A549 (cell line): ENCODE data around the gene SH2D2A. TPM values are rescaled to one million over a fixed set of nuclear protein-coding genes. Genes with fewer than 3 reads are reported as not detected.
A peak's percentile ranks its signal among the peaks of the same experiment; 100 is the strongest.

Experiments
- ATAC-seq, 2 experiments: fragments of 200-7000 bp in 1 of 2; fragments of >200 bp in 1 of 2; cut with Nextera tagmentation in 1 of 2; cut with Tn5 transposase in 1 of 2; 3 replicates each; pipeline versions ENCODE4 v1.8.0 to v1.9.1; 2018 to 2020; ENCODE audit warnings: mild to moderate bottlenecking in 1 of 2, moderate library complexity in 1 of 2
- CTCF ChIA-PET: fragments of 300-600 bp; sonication (Branson Sonifier 250); formaldehyde crosslinking; extraction: SDS; loops from one replicate; lab custom pipeline; 2021; ENCODE audit warnings: antibody characterized with exemption, inconsistent platforms; lab: Yijun Ruan, JAX
- POLR2A ChIA-PET: fragments of 350-600 bp; formaldehyde crosslinking; extraction: SDS; loops from one replicate; lab custom pipeline; 2021; ENCODE audit warnings: antibody characterized with exemption, inconsistent platforms; lab: Yijun Ruan, JAX
- DNase-seq, 2 experiments: peaks; one replicate each; pipeline versions ENCODE4 v3.0.0 to v3.0.0-alpha.2; 2011 to 2016; ENCODE audit warnings: low read depth in 1 of 2, low spot score in 1 of 2
- FAIRE-seq: peaks from 2 replicates; lab custom pipeline; 2011; peaks lifted over from hg19 to GRCh38; lab: Jason Lieb, UNC
- H3K27ac ChIP-seq, 2 experiments: fragments of >200 bp; sonication (Bioruptor Twin); formaldehyde crosslinking; 3 replicates each; pipeline ENCODE4 v1.5.1; 2016 to 2017
- H3K4me1 ChIP-seq: fragments of >200 bp; sonication (Bioruptor Twin); formaldehyde crosslinking; 3 replicates; pipeline ENCODE4 v1.6.1; 2016
- H3K4me2 ChIP-seq: fragments of >200 bp; sonication (Bioruptor Twin); formaldehyde crosslinking; 3 replicates; pipeline ENCODE4 v1.6.1; 2016
- H3K4me3 ChIP-seq: fragments of >200 bp; sonication (Bioruptor Twin); formaldehyde crosslinking; 3 replicates; pipeline ENCODE4 v1.5.1; 2016
- H3K9me3 ChIP-seq: fragments of >200 bp; sonication (Bioruptor Twin); formaldehyde crosslinking; 3 replicates; pipeline ENCODE4 v1.6.1; 2016
- BHLHE40 ChIP-seq: IDR thresholded peaks from 2 replicates; pipeline ENCODE4 v1.6.1; 2012; ENCODE audit warnings: low read depth, low read length, inconsistent platforms
- EHF ChIP-seq: fragments of 250-450 bp; sonication (Bioruptor Pico); IDR thresholded peaks from 2 replicates; pipeline ENCODE4 v1.5.0; 2020; ENCODE audit warnings: mild to moderate bottlenecking
- EHMT2 ChIP-seq: fragments of 200-600 bp; sonication (generic); IDR thresholded peaks from 2 replicates; pipeline ENCODE4 v1.6.1; 2016; ENCODE audit warnings: antibody characterized with exemption, low read depth, mild to moderate bottlenecking, moderate library complexity
- ELK1 ChIP-seq: fragments of 150-350 bp; IDR thresholded peaks from 2 replicates; pipeline ENCODE4 v1.6.1; 2014; ENCODE audit warnings: low read depth, mild to moderate bottlenecking, low read length
- ESRRA ChIP-seq: fragments of 150-350 bp; IDR thresholded peaks from 2 replicates; pipeline ENCODE4 v1.6.1; 2014; ENCODE audit warnings: mild to moderate bottlenecking, low read length, borderline replicate concordance
- FOSB ChIP-seq: fragments of 250-450 bp; sonication (Bioruptor Pico); IDR thresholded peaks from 2 replicates; pipeline ENCODE4 v1.5.0; 2020; ENCODE audit warnings: mild to moderate bottlenecking, moderate library complexity
- FOSL2 ChIP-seq, 2 experiments: fragments of 450-650 bp in 1 of 2; fragments of >200 bp in 1 of 2; sonication (Bioruptor Twin) in 1 of 2; formaldehyde crosslinking; IDR thresholded peaks; 2 replicates each; pipeline versions ENCODE4 v1.5.0 to v1.6.1; 2016 to 2020; ENCODE audit warnings: mild to moderate bottlenecking in 1 of 2, moderate library complexity in 1 of 2
- FOXS1 ChIP-seq: fragments of 250-450 bp; sonication (Bioruptor Pico); IDR thresholded peaks from 2 replicates; pipeline ENCODE4 v1.5.0; 2020; ENCODE audit warnings: mild to moderate bottlenecking, moderate library complexity
- GATA3 ChIP-seq: IDR thresholded peaks from 2 replicates; pipeline ENCODE4 v1.6.1; 2012; ENCODE audit warnings: borderline replicate concordance
- HES2 ChIP-seq: fragments of >200 bp; sonication (Bioruptor Twin); formaldehyde crosslinking; IDR thresholded peaks from 2 replicates; pipeline ENCODE4 v1.6.1; 2016
- HOXB13 ChIP-seq: fragments of 250-450 bp; sonication (Bioruptor Pico); IDR thresholded peaks from 2 replicates; pipeline ENCODE4 v1.5.0; 2020; ENCODE audit warnings: low read depth, mild to moderate bottlenecking, moderate library complexity
- HOXB5 ChIP-seq: fragments of 250-450 bp; sonication (Bioruptor Pico); IDR thresholded peaks from 2 replicates; pipeline ENCODE4 v1.5.0; 2020; ENCODE audit warnings: mild to moderate bottlenecking, moderate library complexity
- MYC ChIP-seq: IDR thresholded peaks from 2 replicates; pipeline ENCODE4 v1.6.1; 2012; ENCODE audit warnings: mild to moderate bottlenecking, inconsistent platforms, low read length, improper control_type of control experiment, borderline replicate concordance
- NFE2L2 ChIP-seq: fragments of 150-350 bp; conservative IDR thresholded peaks from 2 replicates; pipeline ENCODE4 v1.6.1; 2014; ENCODE audit warnings: low read length
- PBX3 ChIP-seq: IDR thresholded peaks from 2 replicates; pipeline ENCODE4 v1.6.1; 2012
- POLR2AphosphoS2 ChIP-seq: conservative IDR thresholded peaks from 2 replicates; pipeline ENCODE4 v1.6.1; 2012; ENCODE audit warnings: low read length, improper control_type of control experiment, inconsistent platforms
- RAD21 ChIP-seq, 2 experiments: fragments of >200 bp in 1 of 2; sonication (Bioruptor Twin) in 1 of 2; formaldehyde crosslinking in 1 of 2; IDR thresholded peaks in 1 of 2; conservative IDR thresholded peaks in 1 of 2; 2 replicates in 1 of 2; 3 replicates in 1 of 2; pipeline ENCODE4 v1.6.1; 2012 to 2018; ENCODE audit warnings: inconsistent platforms in 1 of 2
- RARB ChIP-seq: fragments of 250-450 bp; sonication (Bioruptor Pico); IDR thresholded peaks from 2 replicates; pipeline ENCODE4 v1.8.0; 2021; ENCODE audit warnings: mild to moderate bottlenecking, moderate library complexity
- RCOR1 ChIP-seq: fragments of 150-350 bp; IDR thresholded peaks from 2 replicates; pipeline ENCODE4 v1.6.1; 2014; ENCODE audit warnings: antibody characterized with exemption, low read length, low read depth
- SREBF2 ChIP-seq: fragments of 450-650 bp; IDR thresholded peaks from 2 replicates; pipeline ENCODE4 v1.6.1; 2014; ENCODE audit warnings: mild to moderate bottlenecking, moderate library complexity
- ZFP36 ChIP-seq: fragments of 450-650 bp; IDR thresholded peaks from 2 replicates; pipeline ENCODE4 v1.6.1; 2014; ENCODE audit warnings: borderline replicate concordance; ENCODE audit not compliant: partially characterized antibody
- WGBS: methylation state at CpG from one replicate; pipeline ENCODE4 v1.1.6; 2017; ENCODE audit errors: missing lambda C conversion rate; 5-methylcytosine and 5-hydroxymethylcytosine counted together
- polyA plus RNA-seq, 4 experiments: library from polyadenylated mRNA; depleted of rRNA in 3 of 4; stranded (reverse); fragments of >200 nt; fragmentation: RNase III in 1 of 4; extraction: RNeasy Plus Mini Kit Qiagen cat#74134 plus additional on column Dnase treatment in 1 of 4; gene quantifications; 2 replicates in 3 of 4; 3 replicates in 1 of 4; pipeline ENCODE4 v1.2.3, GENCODE V29; 2011 to 2017
- TF ChIP-seq, protein P1 (sequence below): fragments of 450-650 bp; IDR thresholded peaks from 2 replicates; pipeline ENCODE4 v1.6.1; 2014; ENCODE audit warnings: antibody characterized with exemption
- TF ChIP-seq, protein P2 (sequence below): fragments of 250-450 bp; sonication (Bioruptor Pico); IDR thresholded peaks from 2 replicates; pipeline ENCODE4 v1.5.0; 2021; ENCODE audit warnings: mild to moderate bottlenecking, moderate library complexity, borderline replicate concordance

Gene SH2D2A
- polyA plus RNA-seq, 2 of the 4 experiments (the other 2 are of a cell fraction), result 1.6 to 1.8 TPM

DNA sequence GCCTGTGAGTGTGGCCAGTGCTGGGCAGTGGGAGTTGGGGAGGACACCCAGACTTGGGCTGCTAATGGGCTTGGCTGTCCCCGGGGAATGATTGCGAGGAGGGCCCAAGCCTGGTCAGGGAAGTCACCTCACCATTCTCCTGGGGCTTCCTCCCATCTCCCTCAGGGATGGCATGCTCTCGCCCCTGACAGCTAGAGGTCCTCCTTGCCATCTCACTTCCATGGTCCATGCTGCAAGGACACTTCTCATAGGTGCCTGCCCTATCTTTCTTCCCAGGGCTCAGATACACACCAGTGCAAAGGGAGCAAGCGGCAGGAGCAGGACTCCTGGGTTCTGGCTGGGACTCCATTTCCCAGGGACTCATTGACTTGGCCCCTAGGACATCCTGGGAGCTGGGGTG, 48.1 kb upstream of the SH2D2A start:
- Histone ChIP-seq H3K27ac (no peak overlapping the region), H3K4me1 (peaks cover 4% of the 10 kb centered on the region; the same call in 1 of the 3 replicates), H3K9me3 (no peaks in the 10 kb centered on the region), H3K4me3 (no peak overlapping the region), H3K4me2 (no peak overlapping the region)
- ATAC-seq (peak; percentile 7 to 37; a peak in 3 of 6 replicates), FAIRE-seq (no peak), DNase-seq (peak in 1 of 2 experiments; percentile 39)
- 67% methylated on average over 4 of the region's 4 CpGs for WGBS
- TF ChIP-seq FOSB (CRISPR knock-in tag) (no peak), RAD21 (conservative IDR thresholded peaks at IDR 0.05 in 1 of 2, IDR thresholded peaks at IDR 0.05 in 1 of 2) (0 out of 5 replicates have a peak, but pooled peaks of 1 of the 2 experiments have one; percentile 11), EHMT2 (no peak)
- ChIA-PET POLR2A (no interaction called here), CTCF (interaction anchor here (0.9 to 20.9 kb wide), 9 partner anchors 22 to 238 kb away, joined by 3 to 480 read pairs (median 4); partner anchors contain the start of genes LRRC71 and PEAR1)

DNA sequence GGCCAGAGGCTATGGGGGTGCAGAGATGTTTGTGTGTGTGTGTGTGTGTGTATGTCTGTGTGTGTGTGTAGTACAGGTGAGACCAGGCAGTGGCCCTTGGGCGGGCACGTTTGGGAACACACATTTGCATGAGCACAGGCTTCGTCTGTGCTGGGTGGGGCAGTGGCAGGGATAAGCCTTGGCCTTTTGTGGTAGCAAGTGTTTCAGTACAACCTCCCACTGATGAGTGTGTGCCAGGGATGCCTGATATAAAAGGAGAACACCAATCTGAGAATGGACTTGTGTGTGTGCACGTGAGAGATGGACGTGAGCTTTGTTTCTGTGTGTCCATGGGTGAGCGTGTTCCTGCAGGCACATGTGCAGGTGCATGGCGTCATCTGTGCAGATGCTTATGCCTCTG, 47.0 kb upstream of the SH2D2A start:
- DNase-seq (no peak), ATAC-seq (no peak), FAIRE-seq (no peak)
- ChIA-PET CTCF (interaction anchor here (0.9 to 20.9 kb wide), 10 partner anchors 8 to 174 kb away, joined by 3 to 480 read pairs (median 37); partner anchors contain the start of genes HDGF, LRRC71 and PEAR1), POLR2A (interaction anchor here (2.0 kb wide), 1 partner anchor 135 kb away, joined by 6 read pairs; the partner anchor contains the start of genes ISG20L2 and METTL25B)
- peaks cover 8% of the 10 kb centered on the region; the same call in 1 of the 3 replicates for H3K4me1 ChIP-seq
- H3K4me2 ChIP-seq, result no peak overlapping the region
- no peak for TF ChIP-seq HOXB13 (CRISPR knock-in tag)
- TF ChIP-seq RCOR1, result no peak
- no peak for TF ChIP-seq BHLHE40
- no peak for TF ChIP-seq HES2
- no peak for TF ChIP-seq MYC
- TF ChIP-seq POLR2AphosphoS2, result no peak
- TF ChIP-seq, protein P1, sequence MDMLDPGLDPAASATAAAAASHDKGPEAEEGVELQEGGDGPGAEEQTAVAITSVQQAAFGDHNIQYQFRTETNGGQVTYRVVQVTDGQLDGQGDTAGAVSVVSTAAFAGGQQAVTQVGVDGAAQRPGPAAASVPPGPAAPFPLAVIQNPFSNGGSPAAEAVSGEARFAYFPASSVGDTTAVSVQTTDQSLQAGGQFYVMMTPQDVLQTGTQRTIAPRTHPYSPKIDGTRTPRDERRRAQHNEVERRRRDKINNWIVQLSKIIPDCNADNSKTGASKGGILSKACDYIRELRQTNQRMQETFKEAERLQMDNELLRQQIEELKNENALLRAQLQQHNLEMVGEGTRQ, result no peak
- WGBS, result 58% methylated on average over 7 of the region's 7 CpGs
- no peak overlapping the region for H3K27ac ChIP-seq
- H3K9me3 ChIP-seq, result no peaks in the 10 kb centered on the region
- H3K4me3 ChIP-seq, result no peak overlapping the region

- FAIRE-seq, result no peak
- H3K4me1 ChIP-seq, result peaks cover 8% of the 10 kb centered on the region; the same call in 1 of the 3 replicates
- ChIA-PET CTCF (interaction anchor here (1.1 to 20.9 kb wide), 10 partner anchors 9 to 174 kb away, joined by 3 to 480 read pairs (median 76); partner anchors contain the start of gene PEAR1), POLR2A (interaction anchor here (2.0 kb wide), 1 partner anchor 135 kb away, joined by 6 read pairs; the partner anchor contains the start of genes ISG20L2 and METTL25B)
- no peak overlapping the region for H3K4me3 ChIP-seq
- no peak for TF ChIP-seq RCOR1
- no peak for TF ChIP-seq PBX3
- no peak for TF ChIP-seq FOXS1 (CRISPR knock-in tag)
- no peak for TF ChIP-seq ZFP36
- no peak for TF ChIP-seq RARB (CRISPR knock-in tag)
- no peak for TF ChIP-seq FOSL2 (IDR thresholded peaks at IDR 0.05)
- no peak for TF ChIP-seq FOSL2 (CRISPR knock-in tag; IDR thresholded peaks at IDR 0.05)
- TF ChIP-seq EHF (CRISPR knock-in tag), result no peak
- no peak for TF ChIP-seq ESRRA
- TF ChIP-seq HOXB5 (CRISPR knock-in tag), result no peak
- TF ChIP-seq, protein P2, sequence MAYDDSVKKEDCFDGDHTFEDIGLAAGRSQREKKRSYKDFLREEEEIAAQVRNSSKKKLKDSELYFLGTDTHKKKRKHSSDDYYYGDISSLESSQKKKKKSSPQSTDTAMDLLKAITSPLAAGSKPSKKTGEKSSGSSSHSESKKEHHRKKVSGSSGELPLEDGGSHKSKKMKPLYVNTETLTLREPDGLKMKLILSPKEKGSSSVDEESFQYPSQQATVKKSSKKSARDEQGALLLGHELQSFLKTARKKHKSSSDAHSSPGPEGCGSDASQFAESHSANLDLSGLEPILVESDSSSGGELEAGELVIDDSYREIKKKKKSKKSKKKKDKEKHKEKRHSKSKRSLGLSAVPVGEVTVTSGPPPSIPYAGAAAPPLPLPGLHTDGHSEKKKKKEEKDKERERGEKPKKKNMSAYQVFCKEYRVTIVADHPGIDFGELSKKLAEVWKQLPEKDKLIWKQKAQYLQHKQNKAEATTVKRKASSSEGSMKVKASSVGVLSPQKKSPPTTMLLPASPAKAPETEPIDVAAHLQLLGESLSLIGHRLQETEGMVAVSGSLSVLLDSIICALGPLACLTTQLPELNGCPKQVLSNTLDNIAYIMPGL, result no peak
- TF ChIP-seq NFE2L2, result no peak
- TF ChIP-seq POLR2AphosphoS2, result no peak
- TF ChIP-seq SREBF2, result no peak
- TF ChIP-seq GATA3, result no peak
- no peak for TF ChIP-seq ELK1
- no peak for ATAC-seq
- no peak overlapping the region for H3K4me2 ChIP-seq
- H3K27ac ChIP-seq, result no peak overlapping the region
- 55% methylated on average over 10 of the region's 10 CpGs for WGBS
- no peaks in the 10 kb centered on the region for H3K9me3 ChIP-seq
- DNase-seq, result no peak
These were observed 46.5 kb upstream of the SH2D2A start for GRCh38 chr1:156862997-156863599.
